Calu3 (cell line): ENCODE results near the gene UNC13B. TPM values are rescaled to one million over a fixed set of nuclear protein-coding genes. Genes with fewer than 3 reads are reported as not detected.

Source experiments
- BruUV-seq: library from RNA; stranded (reverse); fragments of 400-500 nt; replicated peaks from 2 replicates; lab custom pipeline; 2021; lab: Mats Ljungman, UMichigan
- CTCF ChIA-PET: fragments of 300-600 bp; sonication (Branson Sonifier 250); formaldehyde crosslinking; loops from one replicate; lab custom pipeline; 2022; ENCODE audit warnings: antibody characterized with exemption; lab: Charles Lee
- DNase-seq: peaks from one replicate; pipeline ENCODE4 v3.0.0; 2022
- H3K27ac Mint-ChIP-seq: one replicate; pipeline ENCODE4 v1.8.0; 2022; ENCODE audit warnings: mixed read lengths; ENCODE audit not compliant: unreplicated experiment
- H3K27me3 Mint-ChIP-seq: one replicate; pipeline ENCODE4 v1.8.0; 2022; ENCODE audit warnings: mixed read lengths; ENCODE audit not compliant: unreplicated experiment
- H3K36me3 Mint-ChIP-seq: one replicate; pipeline ENCODE4 v1.8.0; 2022; ENCODE audit warnings: mild to moderate bottlenecking, moderate library complexity, mixed read lengths; ENCODE audit not compliant: insufficient read depth, unreplicated experiment
- H3K4me1 Mint-ChIP-seq: one replicate; pipeline ENCODE4 v1.8.0; 2022; ENCODE audit warnings: mild to moderate bottlenecking, low read depth, mixed read lengths; ENCODE audit not compliant: unreplicated experiment
- H3K4me3 Mint-ChIP-seq: one replicate; pipeline ENCODE4 v1.8.0; 2022; ENCODE audit warnings: mild to moderate bottlenecking, low read depth, moderate library complexity, mixed read lengths; ENCODE audit not compliant: unreplicated experiment
- H3K9me3 Mint-ChIP-seq: one replicate; pipeline ENCODE4 v1.8.0; 2022; ENCODE audit warnings: low read depth, mixed read lengths; ENCODE audit not compliant: unreplicated experiment
- CTCF ChIP-seq: fragments of 200-600 bp; IDR thresholded peaks from one replicate; pipeline ENCODE4 v1.8.0; 2022; ENCODE audit warnings: antibody characterized with exemption; ENCODE audit not compliant: unreplicated experiment
- intact Hi-C: fragments of 100-400 bp; cut with micrococcal nuclease; formaldehyde crosslinking; loops from one replicate; pipeline ENCODE4 v1.10.0; 2022; ENCODE audit not compliant: unreplicated experiment
- total RNA-seq: library from RNA; stranded (reverse); gene quantifications from 2 replicates; pipeline ENCODE4 v1.2.3, GENCODE V29; 2022

Gene UNC13B
- total RNA-seq, 1 experiment from 2014 or later, result 20.4 TPM

GRCh38 chr9:35397216-35397698 lies 235.4 kb downstream of the UNC13B start:
- Mint-ChIP-seq H3K4me1 (no peaks in the 10 kb centered on the region), H3K9me3 (no peaks in the 10 kb centered on the region), H3K27me3 (no peaks in the 10 kb centered on the region), H3K36me3 (no peaks in the 10 kb centered on the region), H3K27ac (no peak overlapping the region), H3K4me3 (no peak overlapping the region)
- CTCF ChIA-PET, result no interaction called here
- DNase-seq, result no peak
- no peak for TF ChIP-seq CTCF
- no TSS peak for BruUV-seq
- intact Hi-C loops, result no loop called here

- no TSS peak for BruUV-seq
- intact Hi-C loops, result no loop called here
- Mint-ChIP-seq H3K36me3 (no peaks in the 10 kb centered on the region), H3K27me3 (no peaks in the 10 kb centered on the region), H3K27ac (no peak overlapping the region), H3K9me3 (no peaks in the 10 kb centered on the region), H3K4me3 (no peak overlapping the region), H3K4me1 (no peaks in the 10 kb centered on the region)
- TF ChIP-seq CTCF, result no peak
- no peak for DNase-seq
- CTCF ChIA-PET, result no interaction called here
Measured at GRCh38 chr9:35397923-35398322, 236.1 kb downstream of the UNC13B start.

GRCh38 chr9:35398651-35399335 lies 237.0 kb downstream of the UNC13B start:
- H3K4me1 Mint-ChIP-seq, result no peaks in the 10 kb centered on the region
- H3K36me3 Mint-ChIP-seq, result no peaks in the 10 kb centered on the region
- no peak overlapping the region for H3K27ac Mint-ChIP-seq
- no peak for DNase-seq
- intact Hi-C loops, result no loop called here
- BruUV-seq, result no TSS peak
- H3K27me3 Mint-ChIP-seq, result no peaks in the 10 kb centered on the region
- H3K4me3 Mint-ChIP-seq, result no peak overlapping the region
- H3K9me3 Mint-ChIP-seq, result no peaks in the 10 kb centered on the region
- CTCF ChIA-PET, result no interaction called here
- no peak for TF ChIP-seq CTCF

GRCh38 chr9:35404865-35405264 lies 243.1 kb downstream of the UNC13B start:
- H3K27ac Mint-ChIP-seq, result no peak overlapping the region
- no peaks in the 10 kb centered on the region for H3K9me3 Mint-ChIP-seq
- H3K36me3 Mint-ChIP-seq, result no peaks in the 10 kb centered on the region
- no peak for TF ChIP-seq CTCF
- no peaks in the 10 kb centered on the region for H3K4me1 Mint-ChIP-seq
- BruUV-seq, result no TSS peak
- no peak for DNase-seq
- CTCF ChIA-PET, result no interaction called here
- H3K4me3 Mint-ChIP-seq, result no peak overlapping the region
- H3K27me3 Mint-ChIP-seq, result no peaks in the 10 kb centered on the region
- intact Hi-C loops, result no loop called here
